HepG2 (cell line): ENCODE measurements around the gene EPB41. TPM values are rescaled to one million over a fixed set of nuclear protein-coding genes. Genes with fewer than 3 reads are reported as not detected.

Source experiments
- EZH2 ChIP-seq: conservative IDR thresholded peaks from 2 replicates; pipeline ENCODE4 v1.6.1; 2012; ENCODE audit warnings: mild to moderate bottlenecking, low read depth, low read length, moderate library complexity
- KDM3A ChIP-seq: IDR thresholded peaks from 2 replicates; pipeline ENCODE4 v1.6.1; 2018; ENCODE audit warnings: low read depth, missing compliant biosample characterization
- MEIS2 ChIP-seq: sonication (generic); formaldehyde crosslinking; IDR thresholded peaks from 2 replicates; pipeline ENCODE4 v1.9.0; 2021; ENCODE audit warnings: mild to moderate bottlenecking, missing genetic modification reagents
- NR2C2 ChIP-seq: sonication (generic); formaldehyde crosslinking; IDR thresholded peaks from 2 replicates; pipeline ENCODE4 v1.4.0; 2020; ENCODE audit warnings: missing genetic modification reagents, mild to moderate bottlenecking, moderate library complexity, borderline replicate concordance
- RARA ChIP-seq: IDR thresholded peaks from 2 replicates; pipeline ENCODE4 v1.6.1; 2016; ENCODE audit warnings: missing genetic modification reagents, missing compliant biosample characterization
- SKI ChIP-seq: fragments of 450-650 bp; IDR thresholded peaks from one replicate; pipeline ENCODE4 v1.6.1; 2018; ENCODE audit warnings: mild to moderate bottlenecking; ENCODE audit not compliant: partially characterized antibody
- SMAD1 ChIP-seq: sonication (generic); formaldehyde crosslinking; IDR thresholded peaks from 2 replicates; pipeline ENCODE4 v1.4.0; 2020; ENCODE audit warnings: missing genetic modification reagents, low read depth, mild to moderate bottlenecking, borderline replicate concordance
- ZNF550 ChIP-seq: sonication (generic); formaldehyde crosslinking; IDR thresholded peaks from 2 replicates; pipeline ENCODE4 v1.4.0; 2020; ENCODE audit warnings: mild to moderate bottlenecking, missing genetic modification reagents, borderline replicate concordance
- ZNF562 ChIP-seq: sonication (generic); formaldehyde crosslinking; IDR thresholded peaks from 2 replicates; pipeline ENCODE4 v1.8.0; 2022; ENCODE audit warnings: missing genetic modification reagents, borderline replicate concordance
- ZNF782 ChIP-seq: sonication (generic); formaldehyde crosslinking; IDR thresholded peaks from 2 replicates; pipeline ENCODE4 v1.4.0; 2020; ENCODE audit warnings: missing genetic modification reagents, mild to moderate bottlenecking, borderline replicate concordance
- polyA plus RNA-seq, 8 experiments: library from polyadenylated mRNA; depleted of rRNA in 3 of 8; stranded (reverse) in 7 of 8; unstranded in 1 of 8; fragments of >200 nt; fragmentation: Illumina TruSeq in 4 of 8; extraction: Trizol in 4 of 8; gene quantifications; 2 replicates each; pipeline versions ENCODE4 v1.2.1 to v1.2.3, GENCODE V29; 2011 to 2016; ENCODE audit warnings: low read depth in 4 of 8, missing spikeins in 1 of 8, mixed read lengths in 1 of 8; ENCODE audit not compliant: insufficient read depth in 1 of 8
- total RNA-seq, 5 experiments: library from RNA; depleted of rRNA; stranded (reverse); fragments of >200 nt; fragmentation: Illumina TruSeq; extraction: Trizol; gene quantifications; 2 replicates each; pipeline ENCODE4 v1.2.3, GENCODE V29; 2016; ENCODE audit warnings: low read depth in 1 of 5
- TF ChIP-seq, protein P1 (sequence below): sonication (generic); formaldehyde crosslinking; IDR thresholded peaks from 2 replicates; pipeline ENCODE4 v1.4.0; 2020; ENCODE audit warnings: missing genetic modification reagents
- TF ChIP-seq, protein P2 (sequence below): IDR thresholded peaks from 2 replicates; pipeline ENCODE4 v1.6.1; 2012; ENCODE audit warnings: low read length, improper control_type of control experiment
- TF ChIP-seq, protein P3 (sequence below): sonication (generic); formaldehyde crosslinking; conservative IDR thresholded peaks from 2 replicates; pipeline ENCODE4 v1.5.0; 2020; ENCODE audit warnings: missing genetic modification reagents
- TF ChIP-seq, protein P4 (sequence below): sonication (generic); formaldehyde crosslinking; IDR thresholded peaks from 2 replicates; pipeline ENCODE4 v1.4.0; 2020; ENCODE audit warnings: missing genetic modification reagents

Gene EPB41
- total and polyA plus RNA-seq, 2 of the 13 experiments (the other 11 are each of a cell fraction or from before 2014, with no cell fraction given) = 34.5 to 46.7 TPM

DNA sequence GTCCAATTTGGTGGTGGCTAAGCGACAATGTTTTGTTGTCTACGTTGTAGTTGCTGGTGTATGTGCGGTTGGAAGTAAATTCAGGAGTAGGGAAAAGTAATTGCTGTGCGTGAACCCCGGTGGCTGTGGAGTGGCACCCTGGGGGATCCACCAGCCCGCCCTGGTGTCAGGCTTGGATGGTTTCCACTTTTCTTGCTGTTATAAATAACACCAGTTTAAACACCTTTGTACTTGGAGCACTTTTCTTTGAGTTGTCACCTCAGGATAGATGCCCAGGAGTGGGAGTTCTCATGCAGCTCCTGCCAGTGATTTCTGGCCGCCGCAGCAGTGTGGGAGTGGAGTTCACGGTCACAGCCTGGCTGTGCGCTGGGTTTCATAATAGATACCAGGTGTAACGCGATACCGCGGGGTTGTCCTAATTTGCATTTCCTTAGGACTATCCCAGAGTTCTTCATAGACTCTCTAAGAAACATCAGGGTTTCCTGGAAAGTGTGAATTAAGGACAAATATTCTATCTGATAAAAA is 222.1 kb downstream of the EPB41 start (continued):
- TF ChIP-seq, protein P1, sequence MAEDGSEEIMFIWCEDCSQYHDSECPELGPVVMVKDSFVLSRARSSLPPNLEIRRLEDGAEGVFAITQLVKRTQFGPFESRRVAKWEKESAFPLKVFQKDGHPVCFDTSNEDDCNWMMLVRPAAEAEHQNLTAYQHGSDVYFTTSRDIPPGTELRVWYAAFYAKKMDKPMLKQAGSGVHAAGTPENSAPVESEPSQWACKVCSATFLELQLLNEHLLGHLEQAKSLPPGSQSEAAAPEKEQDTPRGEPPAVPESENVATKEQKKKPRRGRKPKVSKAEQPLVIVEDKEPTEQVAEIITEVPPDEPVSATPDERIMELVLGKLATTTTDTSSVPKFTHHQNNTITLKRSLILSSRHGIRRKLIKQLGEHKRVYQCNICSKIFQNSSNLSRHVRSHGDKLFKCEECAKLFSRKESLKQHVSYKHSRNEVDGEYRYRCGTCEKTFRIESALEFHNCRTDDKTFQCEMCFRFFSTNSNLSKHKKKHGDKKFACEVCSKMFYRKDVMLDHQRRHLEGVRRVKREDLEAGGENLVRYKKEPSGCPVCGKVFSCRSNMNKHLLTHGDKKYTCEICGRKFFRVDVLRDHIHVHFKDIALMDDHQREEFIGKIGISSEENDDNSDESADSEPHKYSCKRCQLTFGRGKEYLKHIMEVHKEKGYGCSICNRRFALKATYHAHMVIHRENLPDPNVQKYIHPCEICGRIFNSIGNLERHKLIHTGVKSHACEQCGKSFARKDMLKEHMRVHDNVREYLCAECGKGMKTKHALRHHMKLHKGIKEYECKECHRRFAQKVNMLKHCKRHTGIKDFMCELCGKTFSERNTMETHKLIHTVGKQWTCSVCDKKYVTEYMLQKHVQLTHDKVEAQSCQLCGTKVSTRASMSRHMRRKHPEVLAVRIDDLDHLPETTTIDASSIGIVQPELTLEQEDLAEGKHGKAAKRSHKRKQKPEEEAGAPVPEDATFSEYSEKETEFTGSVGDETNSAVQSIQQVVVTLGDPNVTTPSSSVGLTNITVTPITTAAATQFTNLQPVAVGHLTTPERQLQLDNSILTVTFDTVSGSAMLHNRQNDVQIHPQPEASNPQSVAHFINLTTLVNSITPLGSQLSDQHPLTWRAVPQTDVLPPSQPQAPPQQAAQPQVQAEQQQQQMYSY = peak; percentile 77; the same call in 1 of the 2 replicates
- TF ChIP-seq NR2C2 = no peak
- no peak for TF ChIP-seq MEIS2 (CRISPR knock-in tag)
- TF ChIP-seq ZNF782 (CRISPR knock-in tag) = no peak
- peak; percentile 56 for TF ChIP-seq SKI
- TF ChIP-seq RARA (CRISPR knock-in tag) = peak; percentile 35; the same call in 1 of the 2 replicates
- TF ChIP-seq KDM3A (CRISPR knock-in tag) = no peak
- TF ChIP-seq, protein P2, sequence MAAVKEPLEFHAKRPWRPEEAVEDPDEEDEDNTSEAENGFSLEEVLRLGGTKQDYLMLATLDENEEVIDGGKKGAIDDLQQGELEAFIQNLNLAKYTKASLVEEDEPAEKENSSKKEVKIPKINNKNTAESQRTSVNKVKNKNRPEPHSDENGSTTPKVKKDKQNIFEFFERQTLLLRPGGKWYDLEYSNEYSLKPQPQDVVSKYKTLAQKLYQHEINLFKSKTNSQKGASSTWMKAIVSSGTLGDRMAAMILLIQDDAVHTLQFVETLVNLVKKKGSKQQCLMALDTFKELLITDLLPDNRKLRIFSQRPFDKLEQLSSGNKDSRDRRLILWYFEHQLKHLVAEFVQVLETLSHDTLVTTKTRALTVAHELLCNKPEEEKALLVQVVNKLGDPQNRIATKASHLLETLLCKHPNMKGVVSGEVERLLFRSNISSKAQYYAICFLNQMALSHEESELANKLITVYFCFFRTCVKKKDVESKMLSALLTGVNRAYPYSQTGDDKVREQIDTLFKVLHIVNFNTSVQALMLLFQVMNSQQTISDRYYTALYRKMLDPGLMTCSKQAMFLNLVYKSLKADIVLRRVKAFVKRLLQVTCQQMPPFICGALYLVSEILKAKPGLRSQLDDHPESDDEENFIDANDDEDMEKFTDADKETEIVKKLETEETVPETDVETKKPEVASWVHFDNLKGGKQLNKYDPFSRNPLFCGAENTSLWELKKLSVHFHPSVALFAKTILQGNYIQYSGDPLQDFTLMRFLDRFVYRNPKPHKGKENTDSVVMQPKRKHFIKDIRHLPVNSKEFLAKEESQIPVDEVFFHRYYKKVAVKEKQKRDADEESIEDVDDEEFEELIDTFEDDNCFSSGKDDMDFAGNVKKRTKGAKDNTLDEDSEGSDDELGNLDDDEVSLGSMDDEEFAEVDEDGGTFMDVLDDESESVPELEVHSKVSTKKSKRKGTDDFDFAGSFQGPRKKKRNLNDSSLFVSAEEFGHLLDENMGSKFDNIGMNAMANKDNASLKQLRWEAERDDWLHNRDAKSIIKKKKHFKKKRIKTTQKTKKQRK = no peak
- no peak for TF ChIP-seq ZNF550
- TF ChIP-seq EZH2 = no peak
- TF ChIP-seq, protein P3, sequence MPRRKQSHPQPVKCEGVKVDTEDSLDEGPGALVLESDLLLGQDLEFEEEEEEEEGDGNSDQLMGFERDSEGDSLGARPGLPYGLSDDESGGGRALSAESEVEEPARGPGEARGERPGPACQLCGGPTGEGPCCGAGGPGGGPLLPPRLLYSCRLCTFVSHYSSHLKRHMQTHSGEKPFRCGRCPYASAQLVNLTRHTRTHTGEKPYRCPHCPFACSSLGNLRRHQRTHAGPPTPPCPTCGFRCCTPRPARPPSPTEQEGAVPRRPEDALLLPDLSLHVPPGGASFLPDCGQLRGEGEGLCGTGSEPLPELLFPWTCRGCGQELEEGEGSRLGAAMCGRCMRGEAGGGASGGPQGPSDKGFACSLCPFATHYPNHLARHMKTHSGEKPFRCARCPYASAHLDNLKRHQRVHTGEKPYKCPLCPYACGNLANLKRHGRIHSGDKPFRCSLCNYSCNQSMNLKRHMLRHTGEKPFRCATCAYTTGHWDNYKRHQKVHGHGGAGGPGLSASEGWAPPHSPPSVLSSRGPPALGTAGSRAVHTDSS = no peak
- TF ChIP-seq, protein P4, sequence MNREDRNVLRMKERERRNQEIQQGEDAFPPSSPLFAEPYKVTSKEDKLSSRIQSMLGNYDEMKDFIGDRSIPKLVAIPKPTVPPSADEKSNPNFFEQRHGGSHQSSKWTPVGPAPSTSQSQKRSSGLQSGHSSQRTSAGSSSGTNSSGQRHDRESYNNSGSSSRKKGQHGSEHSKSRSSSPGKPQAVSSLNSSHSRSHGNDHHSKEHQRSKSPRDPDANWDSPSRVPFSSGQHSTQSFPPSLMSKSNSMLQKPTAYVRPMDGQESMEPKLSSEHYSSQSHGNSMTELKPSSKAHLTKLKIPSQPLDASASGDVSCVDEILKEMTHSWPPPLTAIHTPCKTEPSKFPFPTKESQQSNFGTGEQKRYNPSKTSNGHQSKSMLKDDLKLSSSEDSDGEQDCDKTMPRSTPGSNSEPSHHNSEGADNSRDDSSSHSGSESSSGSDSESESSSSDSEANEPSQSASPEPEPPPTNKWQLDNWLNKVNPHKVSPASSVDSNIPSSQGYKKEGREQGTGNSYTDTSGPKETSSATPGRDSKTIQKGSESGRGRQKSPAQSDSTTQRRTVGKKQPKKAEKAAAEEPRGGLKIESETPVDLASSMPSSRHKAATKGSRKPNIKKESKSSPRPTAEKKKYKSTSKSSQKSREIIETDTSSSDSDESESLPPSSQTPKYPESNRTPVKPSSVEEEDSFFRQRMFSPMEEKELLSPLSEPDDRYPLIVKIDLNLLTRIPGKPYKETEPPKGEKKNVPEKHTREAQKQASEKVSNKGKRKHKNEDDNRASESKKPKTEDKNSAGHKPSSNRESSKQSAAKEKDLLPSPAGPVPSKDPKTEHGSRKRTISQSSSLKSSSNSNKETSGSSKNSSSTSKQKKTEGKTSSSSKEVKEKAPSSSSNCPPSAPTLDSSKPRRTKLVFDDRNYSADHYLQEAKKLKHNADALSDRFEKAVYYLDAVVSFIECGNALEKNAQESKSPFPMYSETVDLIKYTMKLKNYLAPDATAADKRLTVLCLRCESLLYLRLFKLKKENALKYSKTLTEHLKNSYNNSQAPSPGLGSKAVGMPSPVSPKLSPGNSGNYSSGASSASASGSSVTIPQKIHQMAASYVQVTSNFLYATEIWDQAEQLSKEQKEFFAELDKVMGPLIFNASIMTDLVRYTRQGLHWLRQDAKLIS (CRISPR knock-in tag) = no peak
- TF ChIP-seq SMAD1 (CRISPR knock-in tag) = no peak
- TF ChIP-seq ZNF562 (CRISPR knock-in tag) = no peak
